ENCODE measurements around the gene SELENOS.
A peak's percentile ranks its signal among the peaks of the same experiment; 100 is the strongest.
"Not testable (repeated sequence)": the region's sequence is repeated elsewhere in the genome, so short reads cannot be mapped to it uniquely, and the experiment has no call there.

Gene SELENOS

DNA sequence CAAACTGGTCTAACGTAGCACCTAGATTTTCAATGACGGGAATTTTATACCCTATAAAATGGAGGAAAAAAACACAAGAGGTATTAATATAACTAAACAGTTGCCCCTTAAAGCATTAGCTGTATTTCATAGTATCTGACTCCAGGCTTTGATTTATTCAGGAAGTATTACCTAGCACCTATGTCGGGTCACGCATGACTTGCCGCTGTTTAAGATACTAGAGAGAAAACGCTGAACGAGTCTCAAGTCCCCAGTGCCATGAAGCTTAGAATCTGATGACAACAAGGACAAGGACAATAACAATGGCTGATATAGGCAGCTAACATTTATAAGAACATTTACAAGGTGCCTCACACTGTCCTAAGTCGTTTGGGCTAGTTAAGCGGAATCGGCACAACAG lies 15.8 kb upstream of the SELENOS start:
- no peak for TF ChIP-seq POLR2A (IDR thresholded peaks at IDR 0.05; ENCODE audit: low read depth, low read length)
- TF ChIP-seq POLR2AphosphoS5 (IDR thresholded peaks at IDR 0.05; ENCODE audit: low read depth, low read length) = no peak
- TF ChIP-seq TAF1 (IDR thresholded peaks at IDR 0.05; ENCODE audit: borderline replicate concordance, low read depth, low read length) = no peak
- FAIRE-seq = no peak
- no peak for DNase-seq (ENCODE audit: insufficient read length)

DNA sequence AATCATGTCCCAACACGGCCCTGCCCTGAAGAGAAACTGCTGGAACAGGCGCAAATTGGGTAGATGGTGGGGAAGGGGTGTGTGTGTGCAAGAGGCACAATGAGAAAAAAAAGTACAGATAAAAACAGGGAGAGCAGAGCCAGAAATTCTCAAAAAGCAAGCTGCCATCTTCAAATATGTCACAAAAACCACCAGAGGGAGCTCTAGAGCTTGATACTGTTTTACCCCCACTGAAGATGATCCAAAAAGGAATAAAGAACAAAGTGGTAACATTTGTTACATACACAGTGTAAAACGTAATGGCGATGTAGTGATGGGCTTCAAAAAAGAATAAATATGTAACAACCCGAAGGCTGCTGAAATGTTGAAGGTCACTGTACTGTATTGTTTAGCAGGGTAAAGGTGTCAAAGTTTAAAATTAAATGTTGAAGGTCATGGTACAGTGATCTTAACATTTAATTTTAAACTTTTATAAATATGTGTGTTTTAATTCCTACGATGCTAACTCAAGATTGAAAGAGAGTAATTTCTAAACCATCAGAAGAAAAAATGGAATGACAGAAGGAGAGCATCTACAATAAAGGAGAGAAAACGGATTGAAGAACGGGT lies 11.7 kb upstream of the SELENOS start:
- FAIRE-seq = no peak
- TF ChIP-seq POLR2A (IDR thresholded peaks at IDR 0.05; ENCODE audit: low read depth, low read length) (no peak), POLR2AphosphoS5 (IDR thresholded peaks at IDR 0.05; ENCODE audit: low read depth, low read length) (no peak), TAF1 (IDR thresholded peaks at IDR 0.05; ENCODE audit: borderline replicate concordance, low read depth, low read length) (no peak)
- DNase-seq (ENCODE audit: insufficient read length) = no peak

DNA sequence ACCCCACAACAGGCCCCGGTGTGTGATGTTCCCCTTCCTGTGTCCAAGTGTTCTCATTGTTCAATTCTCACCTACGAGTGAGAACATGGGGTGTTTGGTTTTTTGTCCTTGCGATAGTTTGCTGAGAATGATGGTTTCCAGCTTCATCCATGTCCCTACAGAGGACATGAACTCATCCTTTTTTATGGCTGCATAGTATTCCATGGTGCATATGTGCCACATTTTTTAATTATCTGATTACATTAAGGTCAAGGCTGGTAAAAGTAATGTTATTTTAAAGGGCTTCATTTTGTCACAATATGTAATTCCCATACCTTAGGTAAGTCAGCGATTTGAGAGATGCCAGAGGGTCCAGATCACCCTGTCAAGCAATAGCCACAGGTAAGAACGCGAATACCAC lies 10.1 kb upstream of the SELENOS start:
- not testable (repeated sequence) for DNase-seq (ENCODE audit: insufficient read length); FAIRE-seq

DNA sequence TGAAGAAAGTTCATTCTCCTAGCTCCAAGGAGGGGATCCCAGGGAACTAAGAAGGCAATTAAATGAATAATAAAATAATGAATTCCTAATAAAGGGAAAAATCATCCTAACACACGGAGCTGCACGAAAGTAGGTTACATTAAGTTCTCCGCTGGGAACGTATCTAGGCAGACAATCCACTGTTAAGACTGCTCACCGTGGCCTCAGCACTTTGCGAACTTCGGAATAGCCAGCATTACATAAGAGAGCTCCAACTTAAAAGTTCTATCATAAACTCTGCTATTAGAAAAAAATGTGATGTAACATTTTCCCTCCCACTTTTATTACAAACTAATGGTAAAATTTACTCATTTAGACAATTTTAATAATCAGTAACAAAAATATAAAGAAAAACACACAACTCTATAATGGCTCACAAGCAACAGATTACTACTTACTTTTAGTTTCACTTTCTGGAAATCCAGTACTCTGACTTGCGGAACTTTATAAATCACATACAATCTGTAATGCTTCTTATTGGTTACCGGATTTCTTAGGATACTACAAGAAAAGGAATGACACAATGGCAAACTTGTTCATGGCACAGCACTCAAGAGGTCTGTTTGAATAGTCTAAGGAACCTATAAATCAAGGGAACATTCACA lies 9.3 kb upstream of the SELENOS start:
- no peak for DNase-seq (ENCODE audit: insufficient read length)
- no peak for TF ChIP-seq TAF1 (IDR thresholded peaks at IDR 0.05; ENCODE audit: borderline replicate concordance, low read depth, low read length)
- FAIRE-seq = no peak

DNA sequence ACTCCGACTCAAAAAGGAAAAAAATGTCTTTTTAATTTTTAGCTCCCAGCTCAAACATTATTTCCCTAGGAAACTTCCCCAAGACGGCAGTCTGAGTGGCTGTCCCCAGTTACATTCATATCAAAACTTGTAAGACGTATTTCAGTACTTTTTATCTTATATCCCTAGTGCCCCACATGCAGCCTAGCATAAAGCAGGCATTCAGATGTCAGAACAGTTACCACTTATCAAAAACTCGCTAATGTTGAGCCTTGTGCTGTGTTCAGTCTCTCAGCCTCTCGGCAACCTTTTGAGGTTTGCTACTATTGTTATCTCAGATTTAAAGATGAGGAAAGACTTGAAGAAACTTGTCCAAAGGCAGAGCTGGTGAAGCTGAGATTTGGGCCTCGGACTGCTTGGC lies 6.6 kb upstream of the SELENOS start:
- TF ChIP-seq TAF1 (IDR thresholded peaks at IDR 0.05; ENCODE audit: borderline replicate concordance, low read depth, low read length) (no peak), POLR2AphosphoS5 (IDR thresholded peaks at IDR 0.05; ENCODE audit: low read depth, low read length) (no peak), POLR2A (IDR thresholded peaks at IDR 0.05; ENCODE audit: low read depth, low read length) (no peak)
- no peak for DNase-seq (ENCODE audit: insufficient read length)
- no peak for FAIRE-seq

DNA sequence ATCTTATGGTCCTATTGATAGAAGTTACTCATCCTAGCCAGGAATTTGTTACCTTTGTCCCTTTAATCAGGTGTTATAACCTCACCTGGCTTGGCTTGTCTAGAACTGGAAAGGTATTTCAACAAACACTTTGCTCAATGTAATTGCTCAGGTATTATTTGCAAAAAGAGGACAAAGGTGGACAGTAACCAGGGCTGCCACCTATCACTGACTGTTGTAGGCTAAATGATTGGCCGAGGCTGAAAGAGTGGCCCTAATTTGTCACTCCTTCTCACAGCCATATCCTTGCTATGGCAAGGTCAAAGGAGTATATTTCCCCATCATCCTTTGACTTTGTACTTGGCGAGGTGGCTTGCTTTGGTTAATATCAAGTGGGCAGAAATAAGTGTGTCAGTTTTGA lies 2.7 kb upstream of the SELENOS start:
- no peak for FAIRE-seq

DNA sequence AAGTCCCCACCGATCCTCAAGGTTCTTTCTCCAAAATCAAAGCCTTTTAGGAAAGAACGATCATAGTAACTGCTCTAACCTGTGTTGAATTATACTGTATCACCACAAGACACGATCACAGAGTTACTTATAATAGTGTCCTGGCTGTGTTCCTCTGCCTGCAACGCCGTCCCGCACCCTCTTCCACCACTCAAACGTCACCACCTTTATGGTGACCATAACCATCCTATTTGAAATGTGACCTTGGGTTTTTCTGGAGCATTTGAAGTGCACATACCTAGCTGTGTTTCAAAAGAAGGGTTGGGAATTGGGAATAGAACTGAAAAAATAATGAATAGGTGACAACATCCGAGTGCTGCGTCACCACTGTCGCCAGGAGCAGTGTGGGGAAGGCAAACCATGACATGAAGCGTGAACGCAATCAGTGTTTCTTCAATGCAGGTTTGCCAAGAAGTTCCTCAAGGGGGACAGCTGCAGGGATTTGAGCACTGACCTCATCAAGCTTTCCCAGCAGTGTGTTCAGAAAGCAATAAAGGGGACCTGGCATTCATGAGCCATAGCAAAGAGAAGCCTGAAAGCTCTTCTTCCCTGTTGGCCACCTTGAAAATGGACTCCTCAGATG lies 769 bp upstream of the SELENOS start:
- TF ChIP-seq POLR2A (IDR thresholded peaks at IDR 0.05; ENCODE audit: low read depth, low read length) = no peak
- no peak for TF ChIP-seq TAF1 (IDR thresholded peaks at IDR 0.05; ENCODE audit: borderline replicate concordance, low read depth, low read length)
- TF ChIP-seq POLR2AphosphoS5 (IDR thresholded peaks at IDR 0.05; ENCODE audit: low read depth, low read length) = no peak
- no peak for FAIRE-seq
- DNase-seq (ENCODE audit: insufficient read length) = no peak

More for the DNA sequence above, 2.7 kb upstream of the SELENOS start:
- no peak for DNase-seq (ENCODE audit: insufficient read length)
- TF ChIP-seq POLR2AphosphoS5 (IDR thresholded peaks at IDR 0.05; ENCODE audit: low read depth, low read length) (0 out of 2 replicates have a peak, but pooled peaks have one; percentile 22), TAF1 (IDR thresholded peaks at IDR 0.05; ENCODE audit: borderline replicate concordance, low read depth, low read length) (no peak), POLR2A (IDR thresholded peaks at IDR 0.05; ENCODE audit: low read depth, low read length) (peak; percentile 10; the same call in 1 of the 2 replicates)

DNA sequence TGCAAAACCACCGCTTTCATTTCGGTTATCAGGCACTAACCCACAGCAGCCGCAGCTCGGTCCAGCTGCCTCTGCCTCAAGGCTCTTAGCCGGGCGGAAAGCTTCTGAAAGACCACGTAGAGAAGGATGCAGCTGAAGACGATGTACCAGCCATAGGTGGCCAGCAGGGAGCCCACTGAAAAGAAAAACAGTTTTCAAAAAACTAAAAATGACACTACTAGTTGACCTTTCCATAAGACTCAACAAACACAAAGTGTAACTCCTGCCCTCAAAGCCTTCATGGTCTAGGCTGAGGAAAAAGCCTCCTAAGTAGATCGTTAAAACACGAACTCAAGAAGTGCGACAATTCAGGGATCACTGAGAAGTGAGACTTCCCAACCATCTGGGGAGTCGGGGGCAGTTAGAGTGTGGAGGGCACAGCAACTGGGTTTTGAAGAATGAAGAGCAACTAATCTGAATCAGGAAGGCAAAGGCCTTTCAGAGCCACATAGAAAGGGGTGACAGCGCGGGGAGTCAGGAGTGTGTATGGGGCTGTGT lies 716 bp downstream of the SELENOS start:
- FAIRE-seq = peak; percentile 42
- no peak for DNase-seq (ENCODE audit: insufficient read length)
- TF ChIP-seq TAF1 (IDR thresholded peaks at IDR 0.05; ENCODE audit: borderline replicate concordance, low read depth, low read length) = no peak
- TF ChIP-seq POLR2A (IDR thresholded peaks at IDR 0.05; ENCODE audit: low read depth, low read length) = no peak
- no peak for TF ChIP-seq POLR2AphosphoS5 (IDR thresholded peaks at IDR 0.05; ENCODE audit: low read depth, low read length)

DNA sequence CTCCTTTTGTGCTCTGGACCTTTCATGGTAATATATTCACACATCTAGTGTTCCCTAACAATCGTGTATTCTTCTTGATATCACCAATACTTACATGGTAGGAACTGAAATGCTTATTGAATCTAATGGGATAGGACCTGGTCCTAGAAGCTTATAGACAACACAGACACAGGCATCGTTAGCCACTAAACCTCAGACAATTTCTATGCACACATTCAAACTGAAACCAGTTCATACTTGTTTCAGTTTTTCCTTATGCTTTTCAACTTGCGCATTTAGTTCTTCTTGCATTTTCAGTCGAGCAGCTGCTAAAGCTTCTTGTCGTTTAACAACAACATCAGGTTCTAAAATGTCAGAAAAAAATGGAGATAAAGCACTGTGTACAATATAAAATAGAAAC lies 2.3 kb downstream of the SELENOS start:
- no peak for DNase-seq (ENCODE audit: insufficient read length)

DNA sequence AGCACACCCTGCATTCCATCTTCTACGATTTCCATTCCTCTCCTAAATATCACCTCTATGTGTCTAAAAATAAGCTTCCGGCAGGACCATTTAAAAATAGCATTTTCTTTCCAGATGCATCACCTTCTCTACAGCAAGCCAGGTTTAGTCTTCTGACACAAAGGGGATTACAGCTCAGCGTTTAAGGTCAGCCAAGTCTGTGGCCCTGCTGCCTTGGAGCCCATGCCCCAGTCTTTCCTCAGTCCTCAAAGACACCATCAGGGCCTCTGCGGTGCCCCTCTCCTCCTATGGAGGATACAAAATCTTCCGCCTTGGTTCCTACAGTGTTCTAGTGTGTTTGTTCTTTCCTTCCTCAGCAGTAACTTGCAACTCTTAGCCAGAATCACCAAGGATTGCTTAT lies 3.8 kb downstream of the SELENOS start:
- no peak for DNase-seq (ENCODE audit: insufficient read length)
- no peak for FAIRE-seq
- TF ChIP-seq POLR2A (IDR thresholded peaks at IDR 0.05; ENCODE audit: low read depth, low read length) = no peak
- no peak for TF ChIP-seq TAF1 (IDR thresholded peaks at IDR 0.05; ENCODE audit: borderline replicate concordance, low read depth, low read length)
- TF ChIP-seq POLR2AphosphoS5 (IDR thresholded peaks at IDR 0.05; ENCODE audit: low read depth, low read length) = no peak

More for the DNA sequence above, 2.3 kb downstream of the SELENOS start:
- no peak for TF ChIP-seq POLR2AphosphoS5 (IDR thresholded peaks at IDR 0.05; ENCODE audit: low read depth, low read length)
- TF ChIP-seq POLR2A (IDR thresholded peaks at IDR 0.05; ENCODE audit: low read depth, low read length) = no peak
- no peak for TF ChIP-seq TAF1 (IDR thresholded peaks at IDR 0.05; ENCODE audit: borderline replicate concordance, low read depth, low read length)
- FAIRE-seq = peak; percentile 5

DNA sequence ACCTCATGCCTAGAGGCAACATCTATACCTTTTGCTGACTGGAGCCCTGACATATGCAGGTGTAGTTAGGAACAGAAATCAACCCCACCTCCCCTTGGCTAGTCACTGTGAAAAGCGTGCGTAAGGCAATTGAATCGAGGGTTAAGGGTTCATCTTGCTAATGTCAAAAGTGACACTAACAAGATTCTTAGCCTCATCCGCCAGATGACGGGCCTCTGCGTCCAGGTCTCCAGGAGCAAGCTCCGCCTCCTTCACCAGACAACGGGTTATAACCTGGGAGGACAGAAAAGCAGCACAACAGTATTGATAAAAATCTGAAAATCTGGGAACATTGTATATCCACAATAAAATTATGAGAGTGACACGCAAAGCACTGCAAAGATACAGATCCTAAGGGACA lies 4.7 kb downstream of the SELENOS start:
- TF ChIP-seq TAF1 (IDR thresholded peaks at IDR 0.05; ENCODE audit: borderline replicate concordance, low read depth, low read length) (no peak), POLR2A (IDR thresholded peaks at IDR 0.05; ENCODE audit: low read depth, low read length) (no peak), POLR2AphosphoS5 (IDR thresholded peaks at IDR 0.05; ENCODE audit: low read depth, low read length) (no peak)
- DNase-seq (ENCODE audit: insufficient read length) (no peak), FAIRE-seq (no peak)

Data from GM12892 (cell line).